Duodenal mucosa (tissue), 2 donors: ENCODE data around the gene OR9Q1.
A peak's percentile ranks its signal among the peaks of the same experiment; 100 is the strongest.

Experiments used
- H3K27ac ChIP-seq: one replicate; pipeline ENCODE4 v1.7.0; 2013; ENCODE audit warnings: low read depth, low read length
- H3K27me3 ChIP-seq, 2 donors: one replicate each; pipeline ENCODE4 v1.7.0; 2013; ENCODE audit warnings: low read length in 2 of 2, control low read depth in 1 of 2; ENCODE audit not compliant: insufficient read depth in 2 of 2, control insufficient read depth in 1 of 2
- H3K36me3 ChIP-seq, 2 donors: one replicate each; pipeline ENCODE4 v1.7.0; 2013; ENCODE audit warnings: low read length in 2 of 2, control low read depth in 1 of 2; ENCODE audit not compliant: insufficient read depth in 2 of 2, control insufficient read depth in 1 of 2
- H3K4me1 ChIP-seq, 2 donors: one replicate each; pipeline ENCODE4 v1.7.0; 2013; ENCODE audit warnings: low read length in 2 of 2, control low read depth in 1 of 2; ENCODE audit not compliant: insufficient read depth in 2 of 2, control insufficient read depth in 1 of 2
- H3K4me3 ChIP-seq, 2 donors: one replicate each; pipeline ENCODE4 v1.7.0; 2013; ENCODE audit warnings: low read length in 2 of 2, low read depth in 1 of 2
- H3K9ac ChIP-seq, 2 donors: one replicate each; pipeline ENCODE4 v1.7.0; 2013; ENCODE audit warnings: low read length in 2 of 2, low read depth in 1 of 2
- H3K9me3 ChIP-seq, 2 donors: one replicate each; pipeline ENCODE4 v1.7.0; 2013; ENCODE audit warnings: low read length in 2 of 2, control low read depth in 1 of 2; ENCODE audit not compliant: control insufficient read depth in 1 of 2

The OR9Q1 gene

GRCh38 chr11:58023435-58023931, at the start of gene OR9Q1:
Gene OR9Q1 (plus strand): TSS chr11:58023881. CDS start chr11:58179445, 155,564 bp downstream.
- Histone ChIP-seq H3K9me3 (no peaks in the 10 kb centered on the region), H3K36me3 (no peaks in the 10 kb centered on the region), H3K27me3 (no peaks in the 10 kb centered on the region), H3K4me1 (peaks cover 19 to 24% of the 10 kb centered on the region in 2 donors), H3K9ac (no peak within 1 kb of the TSS), H3K4me3 (no peak within 1 kb of the TSS), H3K27ac (peak within 1 kb of the TSS; percentile 17)

GRCh38 chr11:57974132-57974531, 49.5 kb upstream of the OR9Q1 start:
- no peaks in the 10 kb centered on the region for H3K4me1 ChIP-seq
- H3K9me3 ChIP-seq, result no peaks in the 10 kb centered on the region
- no peak overlapping the region for H3K4me3 ChIP-seq
- H3K27me3 ChIP-seq, result no peaks in the 10 kb centered on the region
- H3K27ac ChIP-seq, result no peak overlapping the region
- no peak overlapping the region for H3K9ac ChIP-seq
- H3K36me3 ChIP-seq, result no peaks in the 10 kb centered on the region

GRCh38 chr11:57974848-57975601, 48.7 kb upstream of the OR9Q1 start:
- Histone ChIP-seq H3K27ac (no peak overlapping the region), H3K4me1 (no peaks in the 10 kb centered on the region)

GRCh38 chr11:57977709-57978108, 46.0 kb upstream of the OR9Q1 start:
- Histone ChIP-seq H3K9me3 (no peaks in the 10 kb centered on the region), H3K27ac (no peak overlapping the region), H3K4me3 (no peak overlapping the region)

More at GRCh38 chr11:57974848-57975601, 48.7 kb upstream of the OR9Q1 start:
- Histone ChIP-seq H3K4me3 (no peak overlapping the region), H3K27me3 (no peaks in the 10 kb centered on the region), H3K9ac (no peak overlapping the region), H3K36me3 (no peaks in the 10 kb centered on the region), H3K9me3 (no peaks in the 10 kb centered on the region)

GRCh38 chr11:57978686-57979531, 44.8 kb upstream of the OR9Q1 start:
- Histone ChIP-seq H3K4me1 (no peaks in the 10 kb centered on the region), H3K9me3 (no peaks in the 10 kb centered on the region), H3K27me3 (no peaks in the 10 kb centered on the region), H3K9ac (no peak overlapping the region), H3K27ac (no peak overlapping the region), H3K4me3 (no peak overlapping the region), H3K36me3 (no peaks in the 10 kb centered on the region)

More at GRCh38 chr11:57977709-57978108, 46.0 kb upstream of the OR9Q1 start:
- no peaks in the 10 kb centered on the region for H3K4me1 ChIP-seq
- H3K9ac ChIP-seq, result no peak overlapping the region
- no peaks in the 10 kb centered on the region for H3K27me3 ChIP-seq
- no peaks in the 10 kb centered on the region for H3K36me3 ChIP-seq

GRCh38 chr11:57979532-57980079, 44.1 kb upstream of the OR9Q1 start:
- Histone ChIP-seq H3K27ac (no peak overlapping the region), H3K36me3 (no peaks in the 10 kb centered on the region), H3K4me1 (no peaks in the 10 kb centered on the region), H3K27me3 (no peaks in the 10 kb centered on the region), H3K9ac (no peak overlapping the region), H3K4me3 (no peak overlapping the region), H3K9me3 (no peaks in the 10 kb centered on the region)

GRCh38 chr11:57980201-57980600, 43.5 kb upstream of the OR9Q1 start:
- H3K9ac ChIP-seq, result no peak overlapping the region
- H3K9me3 ChIP-seq, result no peaks in the 10 kb centered on the region
- H3K4me3 ChIP-seq, result no peak overlapping the region

GRCh38 chr11:57981536-57981935, 42.1 kb upstream of the OR9Q1 start:
- no peaks in the 10 kb centered on the region for H3K9me3 ChIP-seq
- no peak overlapping the region for H3K27ac ChIP-seq
- no peaks in the 10 kb centered on the region for H3K4me1 ChIP-seq
- H3K36me3 ChIP-seq, result no peaks in the 10 kb centered on the region
- H3K4me3 ChIP-seq, result no peak overlapping the region
- H3K27me3 ChIP-seq, result no peaks in the 10 kb centered on the region
- no peak overlapping the region for H3K9ac ChIP-seq

More at GRCh38 chr11:57980201-57980600, 43.5 kb upstream of the OR9Q1 start:
- H3K4me1 ChIP-seq, result no peaks in the 10 kb centered on the region
- H3K36me3 ChIP-seq, result no peaks in the 10 kb centered on the region
- H3K27me3 ChIP-seq, result no peaks in the 10 kb centered on the region
- H3K27ac ChIP-seq, result no peak overlapping the region

- Histone ChIP-seq H3K36me3 (no peaks in the 10 kb centered on the region), H3K4me3 (no peak overlapping the region), H3K27me3 (no peaks in the 10 kb centered on the region), H3K9ac (no peak overlapping the region), H3K27ac (no peak overlapping the region), H3K4me1 (no peaks in the 10 kb centered on the region), H3K9me3 (no peaks in the 10 kb centered on the region)
These were observed 40.9 kb upstream of the OR9Q1 start for GRCh38 chr11:57982776-57983175.

GRCh38 chr11:57983191-57983590, 40.5 kb upstream of the OR9Q1 start:
- H3K4me3 ChIP-seq, result no peak overlapping the region
- no peak overlapping the region for H3K27ac ChIP-seq
- H3K4me1 ChIP-seq, result no peaks in the 10 kb centered on the region
- H3K9me3 ChIP-seq, result no peaks in the 10 kb centered on the region
- no peaks in the 10 kb centered on the region for H3K36me3 ChIP-seq
- H3K27me3 ChIP-seq, result no peaks in the 10 kb centered on the region
- no peak overlapping the region for H3K9ac ChIP-seq
